Endothelial cell (in vitro differentiated cells): ENCODE results near the gene CD164. TPM values are rescaled to one million over a fixed set of nuclear protein-coding genes. Genes with fewer than 3 reads are reported as not detected.

Experiments used
- DNase-seq: peaks from one replicate; pipeline ENCODE4 v3.0.0; 2021; ENCODE audit warnings: low spot score
- H3K27ac Mint-ChIP-seq: one replicate; pipeline ENCODE4 v1.8.0; 2021; ENCODE audit warnings: mixed read lengths, inconsistent platforms; ENCODE audit not compliant: unreplicated experiment
- H3K27me3 Mint-ChIP-seq: one replicate; pipeline ENCODE4 v1.8.0; 2021; ENCODE audit warnings: mild to moderate bottlenecking, moderate library complexity, mixed read lengths, inconsistent platforms; ENCODE audit not compliant: unreplicated experiment
- H3K36me3 Mint-ChIP-seq: one replicate; pipeline ENCODE4 v1.8.0; 2021; ENCODE audit warnings: mild to moderate bottlenecking, low read depth, mixed read lengths, inconsistent platforms; ENCODE audit not compliant: unreplicated experiment
- H3K4me1 Mint-ChIP-seq: one replicate; pipeline ENCODE4 v1.8.0; 2021; ENCODE audit warnings: mild to moderate bottlenecking, mixed read lengths, inconsistent platforms; ENCODE audit not compliant: unreplicated experiment
- H3K4me3 Mint-ChIP-seq: one replicate; pipeline ENCODE4 v1.8.0; 2021; ENCODE audit warnings: mild to moderate bottlenecking, mixed read lengths, inconsistent platforms; ENCODE audit not compliant: unreplicated experiment
- H3K9me3 Mint-ChIP-seq: one replicate; pipeline ENCODE4 v1.8.0; 2021; ENCODE audit warnings: mixed read lengths, inconsistent platforms; ENCODE audit not compliant: unreplicated experiment
- CTCF ChIP-seq: fragments of 200-600 bp; sonication (generic); IDR thresholded peaks from one replicate; pipeline ENCODE4 v1.5.0; 2021; ENCODE audit warnings: antibody characterized with exemption; ENCODE audit not compliant: unreplicated experiment
- total RNA-seq: library from RNA; stranded (reverse); fragmentation: NEBNext Ultra II Directional; extraction: Animal tissue kit (Norgen Biotek cat#: 25700); gene quantifications from one replicate; pipeline ENCODE4 v1.2.1, GENCODE V29; 2021; ENCODE audit not compliant: unreplicated experiment

The CD164 gene
- total RNA-seq, 1 donor from 2014 or later: 220 TPM

- no peak for DNase-seq
- no peaks in the 10 kb centered on the region for H3K36me3 Mint-ChIP-seq
- no peak for TF ChIP-seq CTCF
- peaks cover 5% of the 10 kb centered on the region for H3K27me3 Mint-ChIP-seq
- no peak overlapping the region for H3K27ac Mint-ChIP-seq
- H3K9me3 Mint-ChIP-seq: no peaks in the 10 kb centered on the region
- no peak overlapping the region for H3K4me3 Mint-ChIP-seq
- no peaks in the 10 kb centered on the region for H3K4me1 Mint-ChIP-seq
Observed at GRCh38 chr6:109332748-109333147, 49.5 kb downstream of the CD164 start.

GRCh38 chr6:109331081-109331480, 51.2 kb downstream of the CD164 start:
- no peaks in the 10 kb centered on the region for H3K36me3 Mint-ChIP-seq
- no peaks in the 10 kb centered on the region for H3K9me3 Mint-ChIP-seq
- DNase-seq: no peak
- TF ChIP-seq CTCF: no peak
- H3K4me1 Mint-ChIP-seq: no peaks in the 10 kb centered on the region
- no peak overlapping the region for H3K4me3 Mint-ChIP-seq
- H3K27me3 Mint-ChIP-seq: peaks cover 3% of the 10 kb centered on the region
- no peak overlapping the region for H3K27ac Mint-ChIP-seq

- Mint-ChIP-seq H3K36me3 (no peaks in the 10 kb centered on the region), H3K4me3 (no peak overlapping the region), H3K4me1 (no peaks in the 10 kb centered on the region), H3K9me3 (no peaks in the 10 kb centered on the region), H3K27me3 (peaks cover 3% of the 10 kb centered on the region), H3K27ac (no peak overlapping the region)
- DNase-seq: no peak
- TF ChIP-seq CTCF: no peak
Observed at GRCh38 chr6:109330263-109330662, 52.0 kb downstream of the CD164 start.

GRCh38 chr6:109328629-109329028, 53.6 kb downstream of the CD164 start:
- DNase-seq: no peak
- H3K36me3 Mint-ChIP-seq: no peaks in the 10 kb centered on the region
- H3K27ac Mint-ChIP-seq: no peak overlapping the region
- H3K4me1 Mint-ChIP-seq: no peaks in the 10 kb centered on the region
- peaks cover 3% of the 10 kb centered on the region for H3K27me3 Mint-ChIP-seq
- no peaks in the 10 kb centered on the region for H3K9me3 Mint-ChIP-seq
- H3K4me3 Mint-ChIP-seq: no peak overlapping the region
- TF ChIP-seq CTCF: no peak

GRCh38 chr6:109327959-109328358, 54.3 kb downstream of the CD164 start:
- Mint-ChIP-seq H3K4me1 (peaks cover 3% of the 10 kb centered on the region), H3K9me3 (no peaks in the 10 kb centered on the region), H3K4me3 (no peak overlapping the region), H3K36me3 (no peaks in the 10 kb centered on the region), H3K27ac (no peak overlapping the region), H3K27me3 (peaks cover 3% of the 10 kb centered on the region)
- TF ChIP-seq CTCF: no peak
- DNase-seq: no peak
